Fibroblast of lung (primary cell): Measurements from ENCODE around the gene HDAC3.

Experiments
- EZH2 ChIP-seq: IDR thresholded peaks from 2 replicates; pipeline ENCODE4 v1.5.1; 2012; ENCODE audit warnings: low read length, control low read depth, mild to moderate bottlenecking; ENCODE audit errors: missing control alignments
- TF ChIP-seq, protein P1 (sequence below), 2 donors: IDR thresholded peaks in 1 of 2; conservative IDR thresholded peaks in 1 of 2; 1 replicate in 1 of 2; 2 replicates in 1 of 2; pipeline ENCODE4 v1.5.1; 2011 to 2012; ENCODE audit warnings: low read length in 2 of 2, control low read depth in 1 of 2, inconsistent platforms in 1 of 2, low read depth in 1 of 2, mild to moderate bottlenecking in 1 of 2

- TF ChIP-seq, protein P1, sequence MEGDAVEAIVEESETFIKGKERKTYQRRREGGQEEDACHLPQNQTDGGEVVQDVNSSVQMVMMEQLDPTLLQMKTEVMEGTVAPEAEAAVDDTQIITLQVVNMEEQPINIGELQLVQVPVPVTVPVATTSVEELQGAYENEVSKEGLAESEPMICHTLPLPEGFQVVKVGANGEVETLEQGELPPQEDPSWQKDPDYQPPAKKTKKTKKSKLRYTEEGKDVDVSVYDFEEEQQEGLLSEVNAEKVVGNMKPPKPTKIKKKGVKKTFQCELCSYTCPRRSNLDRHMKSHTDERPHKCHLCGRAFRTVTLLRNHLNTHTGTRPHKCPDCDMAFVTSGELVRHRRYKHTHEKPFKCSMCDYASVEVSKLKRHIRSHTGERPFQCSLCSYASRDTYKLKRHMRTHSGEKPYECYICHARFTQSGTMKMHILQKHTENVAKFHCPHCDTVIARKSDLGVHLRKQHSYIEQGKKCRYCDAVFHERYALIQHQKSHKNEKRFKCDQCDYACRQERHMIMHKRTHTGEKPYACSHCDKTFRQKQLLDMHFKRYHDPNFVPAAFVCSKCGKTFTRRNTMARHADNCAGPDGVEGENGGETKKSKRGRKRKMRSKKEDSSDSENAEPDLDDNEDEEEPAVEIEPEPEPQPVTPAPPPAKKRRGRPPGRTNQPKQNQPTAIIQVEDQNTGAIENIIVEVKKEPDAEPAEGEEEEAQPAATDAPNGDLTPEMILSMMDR (conservative IDR thresholded peaks at IDR 0.05 in 1 of 2, IDR thresholded peaks at IDR 0.05 in 1 of 2; ENCODE audit: low read depth in 1 of 2, low read length in 2 of 2): no peak
- no peak for TF ChIP-seq EZH2
Measured at GRCh38 chr5:141680178-141680577, 43.5 kb upstream of the HDAC3 start.
